A673 (cell line): ENCODE data around the gene HES5. TPM values are rescaled to one million over a fixed set of nuclear protein-coding genes. Genes with fewer than 3 reads are reported as not detected.

Experiments
- BruUV-seq: library from RNA; stranded (reverse); fragments of 400-500 nt; replicated peaks from 2 replicates; lab custom pipeline; 2021; lab: Mats Ljungman, UMichigan
- CTCF ChIA-PET: fragments of 300-600 bp; sonication (Branson Sonifier 250); formaldehyde crosslinking; loops from one replicate; lab custom pipeline; 2022; ENCODE audit warnings: antibody characterized with exemption; lab: Charles Lee
- POLR2A ChIA-PET: fragments of 300-600 bp; sonication (Branson Sonifier 250); formaldehyde crosslinking; loops from one replicate; lab custom pipeline; 2022; ENCODE audit warnings: antibody characterized with exemption; ENCODE audit not compliant: low non-redundant PET; lab: Charles Lee
- DNase-seq: peaks from one replicate; pipeline ENCODE4 v3.0.0-alpha.2; 2015; ENCODE audit warnings: low spot score
- H3K27ac ChIP-seq: fragments of 200-600 bp; sonication (generic); 2 replicates; pipeline ENCODE4 v1.5.1; 2016; ENCODE audit warnings: mixed run types, low read depth, mild to moderate bottlenecking, mixed read lengths, antibody characterized with exemption, low read length; ENCODE audit not compliant: poor library complexity, severe bottlenecking
- H3K27me3 ChIP-seq: fragments of 200-600 bp; sonication (generic); replicated peaks from 2 replicates; pipeline ENCODE4 v1.6.1; 2017; ENCODE audit warnings: mixed run types, low read depth, mild to moderate bottlenecking, mixed read lengths, antibody characterized with exemption, low read length; ENCODE audit not compliant: insufficient read depth, poor library complexity
- H3K36me3 ChIP-seq: fragments of 200-600 bp; sonication (generic); 2 replicates; pipeline ENCODE4 v1.6.1; 2016; ENCODE audit warnings: mixed run types, mild to moderate bottlenecking, mixed read lengths, antibody characterized with exemption, low read length; ENCODE audit not compliant: insufficient read depth, poor library complexity, severe bottlenecking
- H3K4me1 ChIP-seq: fragments of 200-600 bp; sonication (generic); 2 replicates; pipeline ENCODE4 v1.6.1; 2017; ENCODE audit warnings: mixed run types, mild to moderate bottlenecking, mixed read lengths, antibody characterized with exemption, low read length; ENCODE audit not compliant: insufficient read depth, poor library complexity, severe bottlenecking
- H3K4me3 ChIP-seq: fragments of 200-600 bp; sonication (generic); 2 replicates; pipeline ENCODE4 v1.5.1; 2016; ENCODE audit warnings: low read depth, mixed run types, mild to moderate bottlenecking, mixed read lengths, low read length; ENCODE audit not compliant: poor library complexity, severe bottlenecking
- H3K9me3 ChIP-seq: fragments of 200-600 bp; sonication (generic); 2 replicates; pipeline ENCODE4 v1.6.1; 2016; ENCODE audit warnings: mixed run types, low read depth, mild to moderate bottlenecking, mixed read lengths, antibody characterized with exemption, low read length; ENCODE audit not compliant: poor library complexity, severe bottlenecking
- EZH2 ChIP-seq: fragments of 200-600 bp; sonication (generic); IDR thresholded peaks from 2 replicates; pipeline ENCODE4 v1.6.1; 2017; ENCODE audit warnings: borderline replicate concordance, low read depth, mild to moderate bottlenecking, mixed read lengths, antibody characterized with exemption, low read length; ENCODE audit not compliant: poor library complexity, severe bottlenecking
- intact Hi-C: fragments of 100-400 bp; cut with micrococcal nuclease; formaldehyde crosslinking; loops from one replicate; pipeline ENCODE4 v1.10.0; 2022; ENCODE audit not compliant: unreplicated experiment
- total RNA-seq: library from RNA; stranded (reverse); gene quantifications from 2 replicates; pipeline ENCODE4 v1.2.3, GENCODE V29; 2021
- TF ChIP-seq, protein P1 (sequence below): fragments of 300-800, 200-600 bp; sonication (generic); conservative IDR thresholded peaks from 2 replicates; pipeline ENCODE4 v1.5.1; 2017; ENCODE audit warnings: low read depth, mild to moderate bottlenecking, antibody characterized with exemption, low read length, moderate library complexity, mixed read lengths

The HES5 gene
- total RNA-seq, 1 experiment from 2014 or later: not detected

DNA sequence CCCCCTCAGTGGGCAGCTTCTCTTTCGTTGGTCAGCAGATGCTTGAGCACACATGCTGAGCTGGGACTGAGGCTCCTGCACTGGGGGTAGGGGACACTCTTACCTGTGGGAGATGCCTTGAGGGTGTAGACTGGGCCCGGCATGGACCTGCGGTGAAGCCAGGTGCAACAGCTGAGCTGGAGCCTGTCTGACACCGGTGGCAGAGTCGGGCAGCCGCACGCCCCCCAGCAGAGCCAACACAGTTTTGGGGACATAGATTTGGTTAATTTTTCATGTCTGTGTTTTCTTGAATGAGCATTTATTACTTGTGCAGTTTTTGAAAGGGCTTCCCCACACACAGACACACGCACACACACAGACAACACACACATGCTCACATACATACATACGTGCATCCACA is 5.9 kb upstream of the HES5 start:
- no peak for DNase-seq
- H3K27ac ChIP-seq: no peak overlapping the region
- TF ChIP-seq, protein P1, sequence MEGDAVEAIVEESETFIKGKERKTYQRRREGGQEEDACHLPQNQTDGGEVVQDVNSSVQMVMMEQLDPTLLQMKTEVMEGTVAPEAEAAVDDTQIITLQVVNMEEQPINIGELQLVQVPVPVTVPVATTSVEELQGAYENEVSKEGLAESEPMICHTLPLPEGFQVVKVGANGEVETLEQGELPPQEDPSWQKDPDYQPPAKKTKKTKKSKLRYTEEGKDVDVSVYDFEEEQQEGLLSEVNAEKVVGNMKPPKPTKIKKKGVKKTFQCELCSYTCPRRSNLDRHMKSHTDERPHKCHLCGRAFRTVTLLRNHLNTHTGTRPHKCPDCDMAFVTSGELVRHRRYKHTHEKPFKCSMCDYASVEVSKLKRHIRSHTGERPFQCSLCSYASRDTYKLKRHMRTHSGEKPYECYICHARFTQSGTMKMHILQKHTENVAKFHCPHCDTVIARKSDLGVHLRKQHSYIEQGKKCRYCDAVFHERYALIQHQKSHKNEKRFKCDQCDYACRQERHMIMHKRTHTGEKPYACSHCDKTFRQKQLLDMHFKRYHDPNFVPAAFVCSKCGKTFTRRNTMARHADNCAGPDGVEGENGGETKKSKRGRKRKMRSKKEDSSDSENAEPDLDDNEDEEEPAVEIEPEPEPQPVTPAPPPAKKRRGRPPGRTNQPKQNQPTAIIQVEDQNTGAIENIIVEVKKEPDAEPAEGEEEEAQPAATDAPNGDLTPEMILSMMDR: no peak
- TF ChIP-seq EZH2: no peak
- H3K27me3 ChIP-seq: peaks cover 37% of the 10 kb centered on the region
- ChIA-PET POLR2A (no interaction called here), CTCF (no interaction called here)
- no peak overlapping the region for H3K4me3 ChIP-seq
- peaks cover 8% of the 10 kb centered on the region for H3K4me1 ChIP-seq
- no peaks in the 10 kb centered on the region for H3K9me3 ChIP-seq
- no TSS peak for BruUV-seq
- intact Hi-C loops: no loop called here
- H3K36me3 ChIP-seq: no peaks in the 10 kb centered on the region

DNA sequence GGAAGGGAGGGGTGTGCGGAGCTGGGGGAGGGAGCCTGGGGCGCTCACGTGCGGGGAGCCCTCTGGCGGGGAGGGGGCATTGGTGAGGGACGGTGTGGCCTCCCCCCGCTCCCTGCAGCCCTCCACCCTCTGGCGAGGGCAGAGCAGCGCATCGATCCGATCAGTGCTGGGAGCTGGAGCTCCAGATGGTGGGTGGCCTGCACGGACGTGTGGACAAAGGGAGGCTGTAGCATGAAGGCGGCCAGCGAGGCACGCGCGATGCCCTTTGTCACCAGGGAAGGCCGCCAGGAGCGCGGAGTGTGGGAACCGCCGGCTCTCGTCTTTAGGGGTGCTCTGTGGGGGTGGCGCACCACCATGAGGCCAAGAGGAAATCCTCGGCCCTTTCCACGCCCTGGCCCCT is 5.4 kb upstream of the HES5 start:
- Histone ChIP-seq H3K36me3 (no peaks in the 10 kb centered on the region), H3K27me3 (peaks cover 42% of the 10 kb centered on the region), H3K9me3 (no peaks in the 10 kb centered on the region), H3K4me1 (peaks cover 3% of the 10 kb centered on the region), H3K4me3 (no peak overlapping the region), H3K27ac (no peak overlapping the region)
- POLR2A ChIA-PET: no interaction called here
- TF ChIP-seq EZH2: no peak
- TF ChIP-seq, protein P1: no peak
- BruUV-seq: no TSS peak
- DNase-seq: no peak
- intact Hi-C loops: no loop called here
- CTCF ChIA-PET: interaction anchor here (0.7 kb wide), 1 partner anchor 9 kb away, joined by 4 read pairs; the partner anchor contains the start of gene PANK4

DNA sequence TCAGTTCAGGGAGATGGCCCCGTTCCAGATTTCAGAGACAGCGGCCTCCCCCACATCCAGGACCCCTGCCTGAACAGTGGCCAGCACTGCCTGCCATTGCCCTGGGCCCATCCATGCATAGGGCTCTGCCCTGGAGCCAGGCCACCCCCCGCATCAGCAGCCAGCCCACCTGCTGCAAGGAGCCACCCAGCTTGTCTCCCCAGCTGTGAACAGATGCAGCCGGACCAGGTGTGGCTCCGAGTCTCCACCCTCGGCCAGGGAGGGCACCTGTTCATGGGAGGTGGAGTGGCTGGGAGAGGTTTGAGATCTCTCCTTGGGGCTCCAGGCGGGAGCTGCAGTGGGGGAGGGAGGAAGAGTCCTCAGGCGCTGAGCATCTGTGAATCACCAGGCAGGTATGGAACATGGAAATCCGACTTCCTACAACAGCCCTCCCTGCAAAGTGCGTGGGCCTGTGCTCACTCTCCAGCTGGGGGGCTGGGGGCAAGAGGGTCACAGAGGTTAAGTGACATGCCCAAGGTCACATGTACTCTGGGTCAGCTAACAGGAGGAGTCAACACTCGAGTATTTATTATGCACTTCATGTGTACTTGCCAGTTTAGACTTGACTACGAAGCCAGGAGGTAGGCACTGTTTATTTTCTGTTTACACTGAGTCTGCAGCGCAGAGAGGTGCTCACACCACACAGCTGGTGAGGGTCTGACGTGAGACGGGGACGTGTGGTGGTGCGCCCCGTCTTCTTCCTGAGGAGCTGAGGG is 4.8 kb upstream of the HES5 start:
- POLR2A ChIA-PET: no interaction called here
- no peak overlapping the region for H3K4me3 ChIP-seq
- DNase-seq: no peak

More for the DNA sequence above, 4.8 kb upstream of the HES5 start:
- Histone ChIP-seq H3K27ac (no peak overlapping the region), H3K36me3 (no peaks in the 10 kb centered on the region), H3K27me3 (peaks cover 48% of the 10 kb centered on the region), H3K4me1 (no peaks in the 10 kb centered on the region), H3K9me3 (no peaks in the 10 kb centered on the region)
- CTCF ChIA-PET: interaction anchor here (0.7 kb wide), 1 partner anchor 8 kb away, joined by 4 read pairs; the partner anchor contains the start of gene PANK4
- BruUV-seq: no TSS peak
- TF ChIP-seq, protein P1: no peak
- TF ChIP-seq EZH2: no peak
- intact Hi-C loops: no loop called here
